GM12878 (cell line): ENCODE data around the gene STT3B. TPM values are rescaled to one million over a fixed set of nuclear protein-coding genes. Genes with fewer than 3 reads are reported as not detected.

Source experiments
- ATAC-seq: fragments of 200-7000 bp; cut with Tn5 transposase; 3 replicates; pipeline ENCODE4 v1.9.1; 2020; ENCODE audit warnings: mild to moderate bottlenecking, moderate library complexity
- BruUV-seq: library from RNA; stranded (reverse); fragments of 400-500 nt; replicated peaks from 2 replicates; lab custom pipeline; 2021; lab: Mats Ljungman, UMichigan
- CTCF ChIA-PET: fragments of 300-600 bp; sonication (Branson Sonifier 250); formaldehyde crosslinking; extraction: SDS; loops from one replicate; lab custom pipeline; 2021; ENCODE audit warnings: inconsistent platforms; lab: Yijun Ruan, JAX
- POLR2A ChIA-PET: fragments of 350-600 bp; formaldehyde crosslinking; extraction: SDS; loops from one replicate; lab custom pipeline; 2021; ENCODE audit warnings: inconsistent platforms; lab: Charles Lee
- RAD21 ChIA-PET: fragments of 300-600 bp; sonication (Branson Sonifier 250); formaldehyde crosslinking; loops from one replicate; lab custom pipeline; 2023; ENCODE audit warnings: antibody characterized with exemption; ENCODE audit not compliant: unreplicated experiment; lab: Charles Lee
- SMC1A ChIA-PET: fragments of 300-600 bp; sonication (Branson Sonifier 250); formaldehyde crosslinking; loops from one replicate; lab custom pipeline; 2023; ENCODE audit not compliant: unreplicated experiment, uncharacterized antibody; lab: Charles Lee
- DNase-seq: peaks from one replicate; pipeline ENCODE4 v3.0.0-alpha.2; 2011; ENCODE audit warnings: low read depth, low spot score
- FAIRE-seq: peaks from 3 replicates; lab custom pipeline; 2011; peaks lifted over from hg19 to GRCh38; lab: Jason Lieb, UNC
- H2AFZ ChIP-seq: 2 replicates; pipeline ENCODE4 v1.6.0; 2011; ENCODE audit warnings: low read depth, low read length, control low read depth; ENCODE audit not compliant: control insufficient read depth
- H3K27ac ChIP-seq: 2 replicates; pipeline ENCODE4 v1.5.1; 2011; ENCODE audit warnings: control low read depth; ENCODE audit not compliant: control insufficient read depth, insufficient read depth
- H3K27me3 ChIP-seq, 2 experiments: replicated peaks in 1 of 2; 2 replicates each; pipeline versions ENCODE4 v1.6.0 to v1.6.1; 2011; ENCODE audit warnings: low read length in 1 of 2; ENCODE audit not compliant: control insufficient read depth in 2 of 2, insufficient read depth in 2 of 2
- H3K36me3 ChIP-seq, 2 experiments: 2 replicates each; pipeline ENCODE4 v1.5.1; 2011; ENCODE audit warnings: low read length in 1 of 2; ENCODE audit not compliant: control insufficient read depth in 2 of 2, insufficient read depth in 2 of 2
- H3K4me1 ChIP-seq: 2 replicates; pipeline ENCODE4 v1.6.1; 2011; ENCODE audit warnings: mild to moderate bottlenecking, low read length, moderate library complexity, mixed read lengths; ENCODE audit not compliant: control insufficient read depth, insufficient read depth
- H3K4me2 ChIP-seq: 2 replicates; pipeline ENCODE4 v1.6.0; 2011; ENCODE audit warnings: control low read depth; ENCODE audit not compliant: control insufficient read depth, insufficient read depth
- H3K4me3 ChIP-seq: fragments of 200-600 bp; sonication (generic); 2 replicates; pipeline ENCODE4 v1.5.1; 2016
- H3K79me2 ChIP-seq: 2 replicates; pipeline ENCODE4 v1.6.0; 2011; ENCODE audit warnings: low read length; ENCODE audit not compliant: control insufficient read depth, insufficient read depth
- H3K9ac ChIP-seq: 2 replicates; pipeline ENCODE4 v1.8.0; 2011; ENCODE audit warnings: low read length, control low read depth, mixed read lengths; ENCODE audit not compliant: control insufficient read depth, insufficient read depth
- H3K9me3 ChIP-seq: replicated peaks from 3 replicates; pipeline ENCODE4 v1.5.1; 2011; ENCODE audit warnings: mild to moderate bottlenecking, low read length; ENCODE audit not compliant: control insufficient read depth, insufficient read depth
- H4K20me1 ChIP-seq: 2 replicates; pipeline ENCODE4 v1.6.0; 2011; ENCODE audit not compliant: control insufficient read depth, insufficient read depth
- ATF7 ChIP-seq: fragments of 450-650 bp; IDR thresholded peaks from 2 replicates; pipeline ENCODE4 v1.6.1; 2016; ENCODE audit warnings: low read depth, mild to moderate bottlenecking
- CHD2 ChIP-seq: IDR thresholded peaks from 2 replicates; pipeline ENCODE4 v1.6.1; 2011; ENCODE audit warnings: low read depth, low read length, improper control_type of control experiment, borderline replicate concordance
- E2F8 ChIP-seq: fragments of 450-650 bp; IDR thresholded peaks from 2 replicates; pipeline ENCODE4 v1.6.1; 2018; ENCODE audit warnings: mild to moderate bottlenecking, low read depth, moderate library complexity; ENCODE audit not compliant: partially characterized antibody
- EED ChIP-seq: sonication (generic); IDR thresholded peaks from 2 replicates; pipeline ENCODE4 v1.6.1; 2016; ENCODE audit warnings: antibody characterized with exemption, low read depth
- EZH2 ChIP-seq: IDR thresholded peaks from 2 replicates; pipeline ENCODE4 v1.6.1; 2012; ENCODE audit warnings: low read depth, mild to moderate bottlenecking, control low read depth, inconsistent platforms, low read length, borderline replicate concordance; ENCODE audit not compliant: control insufficient read depth
- HDAC6 ChIP-seq: fragments of 200-600 bp; sonication (generic); IDR thresholded peaks from one replicate; pipeline ENCODE4 v1.8.0; 2017; ENCODE audit warnings: antibody characterized with exemption; ENCODE audit not compliant: unreplicated experiment
- NKRF ChIP-seq: fragments of 450-650 bp; conservative IDR thresholded peaks from 2 replicates; pipeline ENCODE4 v1.6.1; 2017; ENCODE audit warnings: mild to moderate bottlenecking, moderate library complexity
- NR2F1 ChIP-seq: fragments of 450-650 bp; conservative IDR thresholded peaks from 2 replicates; pipeline ENCODE4 v1.6.1; 2017; ENCODE audit warnings: mild to moderate bottlenecking
- ZNF24 ChIP-seq: fragments of 450-650 bp; IDR thresholded peaks from 2 replicates; pipeline ENCODE4 v1.6.1; 2017; ENCODE audit warnings: antibody characterized with exemption, mild to moderate bottlenecking
- WGBS: methylation state at CpG from one replicate; pipeline ENCODE4 v1.1.6; 2016; ENCODE audit warnings: low lambda C conversion rate; ENCODE audit not compliant: insufficient replicate concordance, insufficient coverage; ENCODE audit errors: missing lambda C conversion rate; 5-methylcytosine and 5-hydroxymethylcytosine counted together
- in situ Hi-C: fragments of 300-500 bp; cut with MboI; formaldehyde crosslinking; loops from 9 replicates; pipeline ENCODE4 v1.14.3; 2018; ENCODE audit warnings: mixed read lengths
- intact Hi-C: fragments of 100-400 bp; cut with micrococcal nuclease; formaldehyde crosslinking; loops from one replicate; pipeline ENCODE4 v1.14.2; 2022; ENCODE audit not compliant: unreplicated experiment
- polyA plus RNA-seq, 11 experiments: library from polyadenylated mRNA; depleted of rRNA in 4 of 11; unstranded in 6 of 11; stranded (reverse) in 5 of 11; fragments of >200 nt; fragmentation: Nextera tagmentation in 4 of 11; fragmentation: Illumina TruSeq in 1 of 11; extraction: Ambion mirVana in 4 of 11; extraction: Trizol in 1 of 11; gene quantifications; 1 replicate in 1 of 11; 2 replicates in 10 of 11; pipeline versions ENCODE4 v1.2.1 to v1.2.3, GENCODE V29; 2011 to 2016; ENCODE audit warnings: inconsistent platforms in 2 of 11, missing spikeins in 2 of 11, low read depth in 1 of 11
- total RNA-seq, 4 experiments: library from RNA; depleted of rRNA in 3 of 4; stranded (reverse); fragments of >200 nt in 3 of 4; fragmentation: Illumina TruSeq in 1 of 4; extraction: Trizol in 1 of 4; gene quantifications; 2 replicates each; pipeline versions ENCODE4 v1.2.1 to v1.2.3, GENCODE V29; 2013 to 2021

STT3B gene
- total and polyA plus RNA-seq, 10 of the 15 experiments (the other 5 are each of a cell fraction or from before 2014, with no cell fraction given): 19.9 to 208 (median 79.6) TPM

GRCh38 chr3:31673950-31674349 is 141.2 kb downstream of the STT3B start:
- Histone ChIP-seq H3K4me3 (no peak overlapping the region), H2AFZ (no peak overlapping the region), H3K36me3 (no peaks in the 10 kb centered on the region), H4K20me1 (no peaks in the 10 kb centered on the region), H3K27me3 (no peaks in the 10 kb centered on the region), H3K27ac (no peak overlapping the region), H3K4me1 (no peaks in the 10 kb centered on the region), H3K4me2 (no peak overlapping the region), H3K79me2 (no peaks in the 10 kb centered on the region), H3K9ac (no peak overlapping the region), H3K9me3 (no peaks in the 10 kb centered on the region)
- intact Hi-C loops (no loop called here), in situ Hi-C loops (no loop called here)
- ChIA-PET SMC1A (no interaction called here), POLR2A (no interaction called here), CTCF (no interaction called here), RAD21 (no interaction called here)
- no TSS peak for BruUV-seq
- ATAC-seq (no peak), DNase-seq (no peak), FAIRE-seq (no peak)
- WGBS: 84% methylated on average over 1 of the region's 1 CpG
- no peak for TF ChIP-seq NR2F1
- no peak for TF ChIP-seq E2F8
- TF ChIP-seq HDAC6: no peak
- TF ChIP-seq EZH2: no peak
- no peak for TF ChIP-seq CHD2
- no peak for TF ChIP-seq EED
- no peak for TF ChIP-seq ATF7
- TF ChIP-seq ZNF24: no peak
- no peak for TF ChIP-seq NKRF
